Raji (cell line): ENCODE data around the gene TAS2R9.

ENCODE experiments used
- POLR2A ChIP-seq: IDR thresholded peaks from 2 replicates; pipeline ENCODE4 v1.6.1; 2011; ENCODE audit warnings: low read depth, low read length, control low read depth; ENCODE audit not compliant: insufficient read depth

TAS2R9 gene

GRCh38 chr12:10810068-10810467 lies at the start of gene TAS2R9:
TSS of gene TAS2R9 (minus strand) at chr12:10810168. CDS start at chr12:10810075, 93 bp downstream.
- TF ChIP-seq POLR2A = no peak

GRCh38 chr12:10855807-10856206 lies 45.8 kb upstream of the TAS2R9 start:
- no peak for TF ChIP-seq POLR2A

GRCh38 chr12:10853776-10854175 lies 43.8 kb upstream of the TAS2R9 start:
- TF ChIP-seq POLR2A = no peak

GRCh38 chr12:10851243-10851858 lies 41.4 kb upstream of the TAS2R9 start:
- no peak for TF ChIP-seq POLR2A

GRCh38 chr12:10849425-10849878 lies 39.5 kb upstream of the TAS2R9 start, which contains the start of gene PRR4:
TSS of gene PRR4 (minus strand) at chr12:10849475. CDS start at chr12:10849437, 38 bp downstream.
- TF ChIP-seq POLR2A = no peak

GRCh38 chr12:10847744-10848143 lies 37.8 kb upstream of the TAS2R9 start:
- TF ChIP-seq POLR2A = no peak

- no peak for TF ChIP-seq POLR2A
Observed at GRCh38 chr12:10842862-10843261, 32.9 kb upstream of the TAS2R9 start.

GRCh38 chr12:10838461-10838860 lies 28.5 kb upstream of the TAS2R9 start:
- TF ChIP-seq POLR2A = no peak

- TF ChIP-seq POLR2A = no peak
Observed at GRCh38 chr12:10829994-10830393, 20.0 kb upstream of the TAS2R9 start.

GRCh38 chr12:10826258-10826657 lies 16.3 kb upstream of the TAS2R9 start, which contains the start of gene TAS2R10:
TSS of gene TAS2R10 (minus strand) at chr12:10826358. CDS start at chr12:10826269, 89 bp downstream.
- no peak for TF ChIP-seq POLR2A

- TF ChIP-seq POLR2A = no peak
Observed at GRCh38 chr12:10824957-10825356, 15.0 kb upstream of the TAS2R9 start.

- TF ChIP-seq POLR2A = no peak
Observed at GRCh38 chr12:10811883-10812536, 2.0 kb upstream of the TAS2R9 start.

- no peak for TF ChIP-seq POLR2A
Observed at GRCh38 chr12:10807186-10807585, 2.8 kb downstream of the TAS2R9 start, which contains the start of gene TAS2R8. TSS of gene TAS2R8 (minus strand) at chr12:10807286. CDS start at chr12:10806980, 306 bp downstream.

- no peak for TF ChIP-seq POLR2A
Observed at GRCh38 chr12:10802587-10802986, 7.4 kb downstream of the TAS2R9 start, which contains the start of gene TAS2R7. TSS of gene TAS2R7 (minus strand) at chr12:10802627. CDS start at chr12:10802570, 57 bp downstream.

- no peak for TF ChIP-seq POLR2A
Observed at GRCh38 chr12:10801741-10802140, 8.2 kb downstream of the TAS2R9 start.

- no peak for TF ChIP-seq POLR2A
Observed at GRCh38 chr12:10794222-10794621, 15.7 kb downstream of the TAS2R9 start.

GRCh38 chr12:10783252-10783651 lies 26.7 kb downstream of the TAS2R9 start:
- TF ChIP-seq POLR2A = no peak

GRCh38 chr12:10779103-10779502 lies 30.9 kb downstream of the TAS2R9 start:
- TF ChIP-seq POLR2A = no peak
